ENCODE data around the gene TNFAIP6.
"Not testable (repeated sequence)": the region's sequence is repeated elsewhere in the genome, so short reads cannot be mapped to it uniquely, and the experiment has no call there.

Gene TNFAIP6, protein sequence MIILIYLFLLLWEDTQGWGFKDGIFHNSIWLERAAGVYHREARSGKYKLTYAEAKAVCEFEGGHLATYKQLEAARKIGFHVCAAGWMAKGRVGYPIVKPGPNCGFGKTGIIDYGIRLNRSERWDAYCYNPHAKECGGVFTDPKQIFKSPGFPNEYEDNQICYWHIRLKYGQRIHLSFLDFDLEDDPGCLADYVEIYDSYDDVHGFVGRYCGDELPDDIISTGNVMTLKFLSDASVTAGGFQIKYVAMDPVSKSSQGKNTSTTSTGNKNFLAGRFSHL

DNA sequence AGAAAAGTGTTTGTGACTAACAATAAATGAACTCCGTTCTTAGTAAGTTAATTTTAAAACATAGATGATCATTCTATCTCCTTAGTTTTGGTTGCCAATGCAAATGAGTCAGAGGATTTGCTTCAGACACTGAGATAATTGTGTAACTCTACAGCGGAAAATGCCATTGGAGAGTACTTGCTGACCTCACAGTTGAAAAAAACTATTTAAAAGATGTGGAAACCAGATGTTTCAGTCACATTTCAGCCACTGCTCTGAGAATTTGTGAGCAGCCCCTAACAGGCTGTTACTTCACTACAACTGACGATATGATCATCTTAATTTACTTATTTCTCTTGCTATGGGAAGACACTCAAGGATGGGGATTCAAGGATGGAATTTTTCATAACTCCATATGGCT is at the start of gene TNFAIP6:
Gene TNFAIP6, plus strand, starts transcription at position 234 of the 400 bp plus-strand sequence. Its CDS starts 75 bp downstream, at position 309.
- peak in 1 of 2 donors; percentile 21 for DNase-seq

DNA sequence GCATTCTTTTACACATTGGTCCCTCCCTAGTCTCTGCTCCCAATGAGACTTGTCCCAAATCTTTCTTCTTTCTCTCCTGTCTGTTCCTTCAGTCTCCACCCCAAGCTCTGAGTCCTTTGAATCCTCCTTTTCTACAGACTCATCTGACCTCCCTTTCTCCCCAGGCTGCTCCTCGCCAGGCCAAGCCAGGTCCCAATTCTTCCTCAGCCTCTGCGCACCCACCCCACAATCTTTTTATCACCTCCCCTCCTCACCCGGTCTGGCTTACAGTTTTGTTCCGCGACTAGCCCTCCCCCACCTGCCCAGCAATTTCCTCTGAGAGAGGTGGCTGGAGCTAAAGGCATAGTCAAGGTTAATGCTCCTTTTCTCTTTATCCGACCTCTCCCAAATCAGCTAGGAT is 47.1 kb upstream of the TNFAIP6 start:
- not testable (repeated sequence) for DNase-seq

DNA sequence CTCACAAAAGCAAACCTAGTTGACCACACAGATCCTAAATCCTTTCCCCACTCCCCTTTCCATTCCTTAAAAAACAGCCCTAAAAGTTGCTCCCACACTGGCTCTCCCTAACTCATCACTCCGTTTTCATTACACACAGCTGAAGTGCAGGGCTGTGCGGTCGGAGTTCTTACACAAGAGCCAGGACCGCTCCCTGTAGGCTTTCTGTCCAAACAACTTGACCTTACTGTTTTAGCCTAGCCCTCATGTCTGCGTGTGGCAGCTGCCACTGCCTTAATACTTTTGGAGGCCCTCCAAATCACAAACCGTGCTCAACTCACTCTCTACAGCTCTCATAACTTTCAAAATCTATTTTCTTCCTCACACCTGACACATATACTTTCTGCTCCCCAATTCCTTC is 45.0 kb upstream of the TNFAIP6 start:
- DNase-seq: not testable (repeated sequence)

DNA sequence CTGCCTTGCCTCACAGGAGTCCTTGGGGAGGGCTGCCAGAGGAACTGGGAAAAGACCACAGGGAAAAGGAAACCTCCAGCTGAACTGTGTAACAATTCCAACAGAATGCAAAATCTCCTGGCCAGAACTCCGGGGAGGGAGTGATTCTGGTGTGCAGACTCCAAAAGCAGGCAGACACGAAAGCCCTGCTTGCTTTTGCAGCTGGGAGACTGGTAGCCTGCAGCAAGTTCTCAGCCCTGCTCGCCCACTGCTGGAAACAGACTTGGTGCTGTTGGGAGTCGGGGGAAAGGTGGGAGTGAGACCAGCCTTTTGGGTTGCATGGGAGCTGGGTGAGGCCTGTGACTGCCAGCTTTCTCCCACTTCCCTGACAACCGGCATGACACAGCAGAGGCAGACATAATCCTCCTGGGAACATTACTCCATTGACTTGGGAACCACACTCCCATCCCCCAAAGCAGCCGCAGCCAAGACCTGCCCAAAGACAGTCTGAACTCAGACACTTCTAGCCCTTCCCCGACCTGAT is 42.0 kb upstream of the TNFAIP6 start:
- peak in 1 of 2 donors; percentile 32 for DNase-seq

DNA sequence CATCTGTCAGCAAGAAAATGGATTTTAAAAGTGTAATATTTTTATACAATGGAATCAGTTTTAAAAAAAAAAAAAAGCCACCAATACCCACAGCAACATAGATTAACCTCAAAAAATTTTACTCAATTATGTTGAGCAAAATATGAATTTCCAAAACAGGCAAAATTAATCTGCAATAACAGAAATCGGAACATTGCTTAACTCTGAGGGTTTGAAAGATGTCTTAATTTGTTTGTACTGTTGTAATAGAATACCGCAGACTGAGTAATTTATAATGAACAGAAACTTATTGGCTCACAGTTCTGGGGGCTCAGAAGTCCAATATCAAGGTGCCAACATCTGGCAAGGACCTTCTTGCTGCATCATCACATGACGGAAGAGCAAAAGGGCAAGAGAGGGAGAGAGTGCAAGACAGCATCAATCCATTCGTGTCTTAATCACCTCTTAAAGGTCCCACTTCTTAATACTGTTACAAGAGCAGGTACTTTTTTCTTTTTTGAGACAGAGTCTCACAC is 31.8 kb upstream of the TNFAIP6 start:
- no peak for DNase-seq

DNA sequence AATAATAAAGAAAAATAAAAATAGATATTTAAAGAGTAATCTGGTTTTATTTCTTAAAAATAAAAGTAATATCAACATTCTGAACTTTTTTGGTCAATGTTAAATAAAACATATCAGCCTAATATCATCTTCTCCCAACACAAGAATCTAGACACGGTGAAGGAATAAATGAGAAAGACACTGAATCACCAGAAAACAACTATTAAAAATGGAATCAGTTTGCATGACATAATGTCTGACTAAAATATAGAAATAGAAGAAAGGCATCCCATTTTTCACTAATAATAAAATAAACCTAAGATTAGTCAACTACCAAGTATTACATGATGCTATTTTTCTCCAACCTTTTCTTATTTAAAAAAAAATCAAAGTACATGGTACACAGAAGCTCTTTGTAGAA is 30.8 kb upstream of the TNFAIP6 start:
- no peak for DNase-seq

DNA sequence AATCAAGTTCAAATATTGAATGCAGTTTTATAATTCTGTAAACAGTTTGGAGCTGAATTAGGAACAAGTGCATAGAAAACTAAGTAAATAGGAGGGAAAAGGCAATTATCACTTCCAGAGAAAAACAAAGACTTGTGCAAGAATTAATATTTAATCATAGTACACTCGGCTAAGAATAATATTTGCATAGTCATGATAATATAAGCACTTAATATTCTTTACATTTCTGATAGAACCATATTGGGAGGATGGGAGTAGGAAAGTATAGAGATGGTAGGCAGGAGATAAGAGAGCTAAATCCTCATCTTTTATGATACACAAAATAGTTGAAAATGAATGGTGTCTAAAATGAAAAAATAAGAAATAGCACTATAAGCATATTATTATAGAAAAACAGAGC is 27.4 kb upstream of the TNFAIP6 start:
- DNase-seq: no peak

DNA sequence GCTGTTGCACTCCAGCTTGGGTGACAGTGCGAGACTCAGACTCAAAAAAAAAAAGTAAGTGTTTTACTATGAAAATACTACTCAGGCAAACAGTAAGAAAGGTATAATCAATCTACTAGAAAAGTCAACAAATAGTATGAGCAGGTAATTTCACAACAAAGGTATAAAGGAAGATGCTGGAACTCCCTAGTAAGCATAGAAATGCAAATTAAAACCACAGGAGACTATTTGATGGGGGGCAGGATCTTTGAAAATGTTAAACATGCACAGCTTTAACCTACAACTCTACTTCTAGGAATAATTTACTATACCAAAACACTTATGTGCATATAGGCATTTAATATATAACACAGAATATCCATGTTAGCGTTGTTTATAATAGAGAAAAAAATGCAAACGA is 24.3 kb upstream of the TNFAIP6 start:
- no peak for DNase-seq

DNA sequence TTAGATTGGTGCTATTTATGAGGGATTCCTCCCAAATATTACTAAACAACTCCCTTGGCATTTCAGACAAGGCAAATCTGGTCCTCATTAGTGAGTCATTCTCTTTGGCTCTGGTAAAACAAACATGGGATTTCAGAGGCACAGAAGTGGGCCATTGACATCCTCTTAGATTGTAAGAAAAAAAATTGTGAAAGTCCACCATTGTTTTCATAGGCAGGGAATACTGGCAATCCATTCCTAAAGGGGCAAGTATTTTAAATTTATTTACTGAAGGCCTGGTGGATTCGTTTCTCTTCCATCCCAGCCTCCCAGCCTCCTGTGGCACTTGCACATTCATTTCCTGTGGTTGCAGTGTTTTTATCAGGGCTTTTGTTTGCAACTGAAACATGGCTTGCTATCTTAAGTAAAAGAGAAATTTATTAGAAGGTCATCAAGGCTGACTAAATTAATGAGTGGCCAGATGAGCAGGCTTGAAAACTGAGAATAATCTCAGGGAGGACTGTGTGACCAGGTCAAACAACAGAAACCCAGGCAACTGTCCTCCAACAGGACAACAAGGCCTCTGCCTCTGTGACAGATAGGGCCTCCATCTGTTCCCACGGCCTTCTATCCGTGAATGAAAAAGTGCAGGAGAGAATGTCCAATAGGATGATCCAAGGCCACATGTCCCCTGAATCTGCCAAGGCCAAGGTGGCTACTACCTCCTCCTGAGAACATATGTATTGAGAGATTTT is 23.1 kb upstream of the TNFAIP6 start:
- DNase-seq: peak in 1 of 2 donors; percentile 38

DNA sequence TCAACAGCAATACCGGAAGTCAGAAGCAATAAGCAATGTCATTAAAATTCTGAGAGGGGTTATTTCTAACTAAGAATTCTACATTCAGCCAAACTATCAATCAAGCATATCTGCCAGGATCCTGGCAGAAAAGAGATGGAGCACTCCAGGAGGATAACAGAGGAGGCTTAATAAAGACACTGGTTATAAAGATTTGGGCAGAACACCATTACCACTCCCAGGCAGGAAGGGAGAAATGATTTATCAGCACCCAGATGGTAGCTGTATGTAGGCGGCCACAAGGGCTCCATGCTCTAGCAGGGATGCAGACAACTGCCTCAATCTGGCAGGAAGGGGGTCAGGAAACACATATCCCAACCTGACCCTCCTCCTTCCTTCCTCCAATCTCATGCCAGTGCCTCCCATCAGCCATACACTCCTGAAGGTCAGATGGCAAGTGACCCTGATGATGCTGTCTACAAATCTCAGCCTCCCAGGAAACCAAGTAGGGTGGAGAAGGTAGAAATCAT is 20.5 kb upstream of the TNFAIP6 start:
- no peak for DNase-seq

DNA sequence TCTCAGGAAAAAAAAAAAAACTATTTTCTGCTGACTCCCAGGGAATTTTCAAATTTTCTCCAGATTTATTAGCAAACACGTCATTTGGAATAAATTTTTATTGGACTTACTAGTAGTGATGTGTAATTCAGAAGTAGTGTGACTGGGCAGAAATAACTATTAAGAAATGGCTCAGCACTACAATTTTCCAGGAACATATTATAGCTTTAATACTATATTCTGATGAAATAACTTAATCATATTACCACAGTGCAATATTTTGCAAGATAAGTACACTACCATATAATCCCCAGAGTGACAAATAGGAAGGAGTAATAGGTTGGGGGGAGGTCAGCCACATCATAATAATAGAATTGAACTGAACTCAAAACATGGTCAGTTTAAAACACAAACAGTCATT is 19.7 kb upstream of the TNFAIP6 start:
- DNase-seq: no peak

DNA sequence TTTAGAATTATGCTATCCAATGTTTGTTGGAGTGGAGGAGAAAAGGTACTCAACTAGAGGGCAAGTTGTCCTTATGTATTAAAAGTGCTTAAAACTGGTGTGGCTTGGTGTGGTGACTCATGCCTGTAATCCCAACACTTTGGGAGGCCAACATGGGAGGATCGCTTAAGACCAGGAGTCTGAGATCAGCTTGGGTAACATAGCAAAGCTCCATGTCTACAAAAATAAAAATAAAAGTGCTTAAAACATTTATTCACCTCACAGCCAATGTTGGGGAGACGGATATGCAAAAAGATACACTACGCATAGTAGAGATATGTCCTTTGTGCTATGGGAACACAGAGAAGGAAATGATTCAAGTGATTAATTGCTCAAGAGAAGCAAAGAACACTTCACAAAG is 19.3 kb upstream of the TNFAIP6 start:
- no peak for DNase-seq

DNA sequence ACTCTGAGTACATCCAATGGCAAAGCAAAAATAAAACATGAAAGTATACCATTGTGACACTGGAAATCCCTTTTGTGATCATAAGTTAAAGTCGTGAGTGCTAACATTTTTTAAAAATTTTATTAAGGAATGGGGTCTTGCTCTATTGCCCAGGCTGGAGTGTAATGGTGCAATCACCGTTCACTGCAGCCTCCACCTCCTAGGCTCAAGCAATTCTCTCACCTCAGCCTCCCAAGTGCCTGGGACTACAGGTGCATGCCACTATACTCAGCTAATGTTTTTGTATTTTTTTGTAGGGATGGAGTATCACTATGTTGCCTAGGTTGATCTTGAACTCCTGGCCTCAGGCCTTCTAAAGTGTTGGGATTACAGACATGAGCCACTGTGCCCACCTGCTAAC is 14.3 kb upstream of the TNFAIP6 start:
- no peak for DNase-seq

DNA sequence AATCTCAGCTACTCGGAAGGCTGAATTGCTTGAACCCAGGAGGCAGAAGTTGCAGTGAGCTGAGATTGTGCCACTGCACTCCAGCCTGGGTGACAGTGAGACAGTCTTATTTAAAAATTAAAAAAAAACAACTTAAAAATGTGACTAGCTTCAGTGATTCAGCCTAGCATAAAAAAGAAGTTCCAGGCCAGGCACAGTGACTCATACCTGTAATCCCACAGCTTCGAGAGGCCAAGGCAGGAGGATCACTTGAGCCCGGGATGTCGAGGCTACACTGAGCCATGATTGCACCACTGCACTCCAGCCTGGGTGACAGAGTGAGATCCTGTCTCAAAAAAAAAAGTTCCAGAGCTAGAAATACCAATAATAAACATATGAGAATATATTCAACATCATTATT is 13.2 kb upstream of the TNFAIP6 start:
- DNase-seq: not testable (repeated sequence)

DNA sequence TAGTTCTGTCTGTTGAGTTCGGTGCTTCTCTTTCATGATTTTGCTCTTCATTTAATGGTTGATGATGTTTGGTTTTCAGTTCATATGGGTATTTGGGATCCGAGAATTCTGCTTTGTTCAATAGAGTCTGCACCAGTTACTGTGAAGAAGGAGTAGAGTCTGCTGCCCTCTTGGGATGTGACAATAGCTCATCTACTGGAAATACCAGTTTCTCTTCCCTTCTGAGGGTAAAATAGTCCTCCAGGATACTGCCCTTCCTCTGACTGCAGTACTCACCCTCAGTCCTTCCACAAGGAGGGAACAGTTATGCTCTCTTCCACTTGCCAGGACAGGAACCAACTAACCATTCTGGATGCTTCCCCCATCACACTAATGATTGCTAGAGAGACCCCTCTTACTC is 12.5 kb upstream of the TNFAIP6 start:
- DNase-seq: no peak

DNA sequence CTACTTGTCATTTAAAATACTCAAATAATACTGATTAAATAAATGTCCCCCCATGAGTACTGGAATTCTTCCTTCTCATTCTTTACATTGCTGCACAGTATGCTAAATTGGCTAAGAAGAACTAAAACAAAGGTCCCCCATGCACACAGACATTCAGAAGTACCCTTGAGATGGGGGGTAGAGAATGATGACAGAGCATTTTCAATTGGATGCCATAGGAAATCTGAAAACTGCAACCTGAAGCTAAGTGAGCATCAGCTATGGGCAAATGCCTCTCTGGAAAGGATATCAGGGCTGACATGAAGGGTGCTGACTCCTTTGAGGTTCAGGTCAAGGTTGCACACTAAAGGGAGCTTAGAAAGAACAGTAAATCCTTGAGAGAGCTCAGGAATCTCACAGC is 10.1 kb upstream of the TNFAIP6 start:
- no peak for DNase-seq

DNA sequence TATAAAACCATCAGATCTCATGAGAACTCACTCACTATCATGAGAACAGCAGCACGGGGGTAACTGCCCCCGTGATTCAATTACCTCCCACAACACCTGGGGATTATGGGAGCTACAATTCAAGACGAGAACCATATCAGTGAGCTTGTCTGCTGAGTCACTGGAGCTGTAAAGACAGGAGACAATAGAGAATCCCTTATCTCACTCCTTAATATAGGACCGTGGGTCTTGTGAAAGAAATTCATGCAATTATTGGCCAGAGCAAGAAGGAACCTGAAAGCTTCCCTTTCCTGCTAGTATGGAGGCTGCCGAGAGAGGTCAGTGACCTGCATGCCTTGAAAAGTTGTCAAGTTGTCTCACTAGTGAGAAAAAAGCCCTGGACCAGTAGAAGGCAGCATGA is 9.5 kb upstream of the TNFAIP6 start:
- no peak for DNase-seq

DNA sequence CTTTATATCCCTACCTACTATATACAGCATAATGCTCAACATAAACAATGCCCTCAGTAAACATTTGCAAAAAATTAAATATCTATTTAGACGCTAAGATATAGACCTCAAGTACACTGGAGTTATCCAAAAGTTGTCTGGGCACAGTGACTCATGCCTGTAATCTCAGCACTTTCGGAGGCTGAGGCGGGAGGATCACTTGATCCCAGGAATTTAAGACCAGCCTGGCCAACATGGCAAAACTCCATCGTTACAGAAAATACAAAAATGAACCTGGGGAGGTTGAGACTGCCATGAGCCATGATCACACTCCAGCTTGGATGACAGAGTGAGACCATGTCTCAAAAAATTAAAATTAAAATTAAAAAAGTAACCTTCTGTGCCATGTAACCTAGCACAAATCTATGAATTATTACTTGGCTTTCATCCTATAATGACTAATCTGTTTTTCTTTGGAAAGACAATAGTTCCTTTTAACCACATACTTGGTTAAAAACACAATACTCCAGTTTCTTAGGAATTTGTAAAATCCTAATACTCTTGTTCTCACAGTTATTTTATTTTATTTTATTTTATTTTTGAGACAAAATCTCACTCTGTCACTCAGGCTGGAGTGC is 6.7 kb upstream of the TNFAIP6 start:
- no peak for DNase-seq

DNA sequence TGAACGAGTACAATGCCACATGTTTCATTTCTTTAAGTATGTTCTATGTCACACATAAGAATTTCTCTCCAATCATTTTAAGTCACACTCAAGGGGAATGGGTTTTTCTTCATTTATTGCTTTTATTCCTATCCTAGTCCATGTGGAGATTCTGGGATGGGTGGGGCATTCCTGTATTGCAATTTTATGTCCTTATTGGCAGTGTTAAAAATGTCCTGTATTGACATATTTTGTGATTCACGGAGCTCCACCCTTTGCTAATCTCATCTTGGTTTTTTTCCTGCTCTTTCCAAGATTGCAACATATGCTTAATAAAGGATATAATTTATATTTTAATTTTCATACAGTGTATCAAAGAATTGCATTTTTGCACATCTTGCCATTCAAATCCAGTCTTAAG is 3.4 kb upstream of the TNFAIP6 start:
- no peak for DNase-seq

DNA sequence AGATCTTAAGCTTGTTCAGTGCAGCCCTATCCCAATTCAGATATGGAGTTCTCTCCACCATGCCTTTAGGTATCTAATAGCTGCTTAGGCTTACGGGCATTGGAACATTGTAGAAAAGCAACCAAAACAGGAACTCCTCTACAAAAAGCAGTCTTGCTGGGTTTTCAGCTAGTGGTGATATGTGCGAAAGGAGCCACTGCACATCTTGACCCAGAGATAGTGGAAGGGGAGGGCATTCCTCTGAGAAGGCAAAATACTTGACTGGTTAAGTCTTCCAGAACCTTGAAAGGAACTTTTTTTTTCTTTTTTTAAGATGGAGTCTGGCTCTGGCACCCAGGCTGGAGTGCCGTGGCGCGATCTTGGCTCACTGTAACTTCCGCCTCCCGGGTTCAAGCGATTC is 2.6 kb upstream of the TNFAIP6 start:
- no peak for DNase-seq

DNA sequence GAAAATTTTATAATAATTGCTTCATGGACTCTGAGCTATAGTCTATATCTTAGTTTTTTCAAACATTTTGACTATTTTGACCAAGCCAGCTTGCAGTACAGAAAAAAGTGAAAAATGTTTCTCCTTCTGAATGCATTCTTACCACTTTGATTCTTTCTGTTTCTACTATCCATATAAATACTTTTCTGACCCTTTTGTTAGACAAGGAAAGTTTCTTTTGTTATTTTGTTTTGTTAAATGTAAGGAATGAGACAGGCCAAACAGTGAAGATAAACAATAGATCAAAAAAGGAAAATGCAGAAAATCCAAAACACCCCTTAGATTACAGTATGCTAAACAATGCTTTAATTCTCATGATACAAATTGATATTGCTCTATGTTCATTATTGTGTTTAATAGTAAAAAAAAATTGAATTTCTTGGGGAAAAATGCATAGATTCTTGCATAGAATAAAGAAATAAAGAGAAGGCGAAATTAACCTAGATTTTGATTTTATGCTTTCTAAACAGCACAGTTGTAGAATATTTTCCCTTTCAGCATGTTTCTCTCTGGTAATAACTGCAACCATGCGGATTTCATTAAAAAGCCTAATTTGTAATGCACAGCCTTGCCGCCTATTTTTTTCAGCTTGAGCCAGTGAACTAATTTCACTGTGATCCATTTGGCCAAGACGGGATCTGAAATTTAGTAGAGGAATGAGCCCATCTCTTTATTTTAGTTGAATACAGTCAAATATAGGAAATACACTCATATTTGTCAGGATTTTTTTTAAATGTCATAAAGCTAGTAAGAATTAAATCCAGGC is 976 bp downstream of the TNFAIP6 start:
- DNase-seq: no peak

DNA sequence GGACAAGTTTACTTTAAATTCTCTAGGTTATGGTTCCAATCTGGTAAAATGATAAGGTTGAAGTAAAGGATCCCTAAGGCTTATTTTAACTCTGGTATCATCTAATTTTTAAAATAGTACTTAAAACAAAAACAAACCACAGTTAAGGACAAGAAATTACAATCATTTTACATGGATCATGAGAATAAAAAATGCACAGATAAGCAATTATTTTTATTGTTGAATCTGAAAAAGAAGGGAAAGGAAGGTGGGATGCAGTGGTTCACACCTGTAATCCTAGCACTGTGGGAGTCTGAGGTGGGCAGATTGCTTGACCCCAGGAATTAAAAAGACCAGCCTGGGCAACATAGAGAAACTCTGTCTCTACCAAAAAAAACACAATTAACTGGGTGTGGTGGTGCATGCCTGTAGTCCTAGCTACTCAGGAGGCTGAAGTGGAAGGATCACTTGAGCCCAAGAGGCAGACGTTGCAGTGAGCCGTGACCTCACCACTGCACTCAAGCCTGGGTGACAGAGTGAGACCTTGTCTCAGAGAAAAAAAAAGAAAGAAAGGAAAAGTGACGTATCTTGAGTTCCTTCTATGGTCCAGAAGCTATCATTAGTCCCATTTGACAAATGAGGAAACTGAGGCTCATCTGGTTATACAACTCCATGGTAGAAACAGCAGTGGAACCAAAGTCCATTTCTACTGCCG is 2.5 kb downstream of the TNFAIP6 start:
- DNase-seq: no peak
